GM12891 (cell line): ENCODE data around the gene CSNK2A1.

ENCODE experiments used
- PAX5 ChIP-seq: IDR thresholded peaks from 2 replicates; pipeline ENCODE4 v1.6.1; 2011; ENCODE audit warnings: low read length, moderate library complexity, mild to moderate bottlenecking; ENCODE audit not compliant: insufficient read depth, severe bottlenecking
- POLR2A ChIP-seq: IDR thresholded peaks from 2 replicates; pipeline ENCODE4 v1.6.1; 2011; ENCODE audit warnings: low read depth, low read length, control low read depth
- TAF1 ChIP-seq: IDR thresholded peaks from 2 replicates; pipeline ENCODE4 v1.6.1; 2011; ENCODE audit warnings: low read depth, low read length, control low read depth

DNA sequence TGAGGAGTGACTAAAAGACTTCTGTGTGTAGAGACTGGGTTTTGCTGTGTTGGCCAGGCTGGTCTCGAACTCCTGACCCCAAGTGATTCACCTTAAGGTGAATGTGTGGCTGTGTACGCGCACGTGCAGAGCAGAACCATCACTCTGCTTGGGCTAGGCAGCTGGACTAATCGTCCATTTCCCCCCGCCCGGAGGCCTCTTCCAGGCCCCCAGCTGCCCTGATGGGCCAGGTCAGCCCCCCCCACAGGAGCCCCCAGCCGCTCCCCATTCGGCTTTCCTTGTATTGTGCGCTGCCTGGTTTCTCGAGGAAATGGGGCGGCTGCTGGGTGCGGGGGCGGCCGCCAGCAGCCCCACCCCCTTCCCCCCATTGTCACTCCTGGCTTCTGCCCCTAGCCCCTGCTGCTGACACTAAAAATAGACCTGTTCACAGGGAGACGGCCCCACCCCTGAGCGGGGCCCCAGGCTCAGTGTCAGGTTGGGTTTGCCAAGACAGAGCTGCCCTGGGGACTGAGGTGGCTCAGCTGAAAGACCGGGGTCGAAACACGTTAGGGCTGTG lies 24.6 kb upstream of the CSNK2A1 start:
- TF ChIP-seq POLR2A (no peak), PAX5 (no peak), TAF1 (no peak)
